Activated CD8-positive, alpha-beta memory T cell treated with anti-CD3 and anti-CD28 coated beads for 48 hours (primary cell): Measurements from ENCODE around the gene SNRK.

Source experiments
- DNase-seq, 3 experiments: peaks; one replicate each; pipeline ENCODE4 v3.0.0-alpha.2; 2020; ENCODE audit warnings: low read depth in 2 of 3, low spot score in 2 of 3

Gene SNRK

GRCh38 chr3:43304126-43304525 lies 17.8 kb downstream of the SNRK start:
- no peak for DNase-seq

- no peak for DNase-seq
Measured at GRCh38 chr3:43307226-43307625, 20.9 kb downstream of the SNRK start.

GRCh38 chr3:43307649-43308048 lies 21.3 kb downstream of the SNRK start:
- no peak for DNase-seq

- DNase-seq, result no peak
Measured at GRCh38 chr3:43309372-43310305, 23.3 kb downstream of the SNRK start.

GRCh38 chr3:43316783-43317460 lies 30.6 kb downstream of the SNRK start:
- DNase-seq, result no peak

GRCh38 chr3:43317461-43318316 lies 31.3 kb downstream of the SNRK start:
- no peak for DNase-seq

- DNase-seq, result no peak
Measured at GRCh38 chr3:43319376-43319775, 33.0 kb downstream of the SNRK start.

GRCh38 chr3:43319794-43320193 lies 33.5 kb downstream of the SNRK start:
- no peak for DNase-seq

- DNase-seq, result no peak
Measured at GRCh38 chr3:43320288-43320687, 33.9 kb downstream of the SNRK start.

- no peak for DNase-seq
Measured at GRCh38 chr3:43323541-43323940, 37.2 kb downstream of the SNRK start.

GRCh38 chr3:43326891-43327581 lies 40.7 kb downstream of the SNRK start:
- no peak for DNase-seq

- DNase-seq, result no peak
Measured at GRCh38 chr3:43327582-43327979, 41.2 kb downstream of the SNRK start.

GRCh38 chr3:43328653-43329052 lies 42.3 kb downstream of the SNRK start:
- DNase-seq, result no peak

GRCh38 chr3:43330981-43331380 lies 44.6 kb downstream of the SNRK start:
- DNase-seq, result no peak

- no peak for DNase-seq
Measured at GRCh38 chr3:43331381-43331780, 45.0 kb downstream of the SNRK start.

GRCh38 chr3:43334976-43335375 lies 48.6 kb downstream of the SNRK start:
- no peak for DNase-seq

- DNase-seq, result no peak
Measured at GRCh38 chr3:43335799-43336198, 49.5 kb downstream of the SNRK start.

- DNase-seq, result no peak
Measured at GRCh38 chr3:43338295-43338694, 52.0 kb downstream of the SNRK start.

GRCh38 chr3:43340403-43340802 lies 54.1 kb downstream of the SNRK start:
- no peak for DNase-seq

GRCh38 chr3:43341788-43342187 lies 55.4 kb downstream of the SNRK start:
- no peak for DNase-seq

GRCh38 chr3:43343185-43343584 lies 56.8 kb downstream of the SNRK start:
- no peak for DNase-seq
